Prostate gland (tissue), 2 donors: ENCODE data around the gene NPC1L1. TPM values are rescaled to one million over a fixed set of nuclear protein-coding genes. Genes with fewer than 3 reads are reported as not detected.

Source experiments
- DNase-seq: peaks from one replicate; pipeline ENCODE4 v3.0.0-alpha.2; 2019; ENCODE audit warnings: low spot score
- H3K27ac ChIP-seq, 2 donors: fragments of 200-600 bp; sonication (generic); 2 replicates each; pipeline ENCODE4 v1.5.1; 2017 to 2019
- H3K27me3 ChIP-seq: fragments of 200-600 bp; sonication (generic); replicated peaks from 2 replicates; pipeline ENCODE4 v1.5.1; 2019; ENCODE audit not compliant: insufficient read depth
- H3K36me3 ChIP-seq, 2 donors: fragments of 200-600 bp; sonication (generic); 1 replicate in 1 of 2; 2 replicates in 1 of 2; pipeline versions ENCODE4 v1.5.1 to v1.8.1; 2017 to 2019
- H3K4me1 ChIP-seq: fragments of 200-600 bp; sonication (generic); replicated peaks from 2 replicates; pipeline ENCODE4 v1.5.1; 2019
- H3K4me3 ChIP-seq, 2 donors: fragments of 200-600 bp; sonication (generic); 2 replicates each; pipeline ENCODE4 v1.5.1; 2017 to 2019
- H3K9me3 ChIP-seq: fragments of 200-600 bp; sonication (generic); 2 replicates; pipeline ENCODE4 v1.5.1; 2017
- POLR2A ChIP-seq: fragments of 450-650 bp; IDR thresholded peaks from one replicate; pipeline ENCODE4 v1.6.1; 2016; ENCODE audit warnings: antibody characterized with exemption, mild to moderate bottlenecking
- POLR2AphosphoS5 ChIP-seq: sonication (generic); formaldehyde crosslinking; IDR thresholded peaks from one replicate; pipeline ENCODE4 v1.6.1; 2017; ENCODE audit warnings: antibody characterized with exemption
- whole genome bisulfite sequencing: methylation state at CpG from one replicate; pipeline ENCODE4 v1.1.5; 2018; 5-methylcytosine and 5-hydroxymethylcytosine counted together
- intact Hi-C: fragments of 100-400 bp; cut with DNase I; formaldehyde crosslinking; loops from one replicate; pipeline ENCODE4 v1.14.2; 2022
- total RNA-seq, 2 donors: library from RNA; depleted of rRNA; stranded (reverse); fragments of >200 nt; gene quantifications; one replicate each; pipeline ENCODE4 v1.1.0, GENCODE V29; 2016
- TF ChIP-seq, protein P1 (sequence below), 4 experiments: fragments of 200-600 bp in 2 of 4; fragments of 450-650 bp in 2 of 4; sonication (generic) in 2 of 4; IDR thresholded peaks; 1 replicate in 3 of 4; 2 replicates in 1 of 4; pipeline ENCODE4 v1.5.1; 2016 to 2019; ENCODE audit warnings: antibody characterized with exemption in 4 of 4, mild to moderate bottlenecking in 2 of 4, moderate library complexity in 2 of 4

Gene NPC1L1
- total RNA-seq, 2 donors from 2014 or later = 0.11 to 0.23 TPM

DNA sequence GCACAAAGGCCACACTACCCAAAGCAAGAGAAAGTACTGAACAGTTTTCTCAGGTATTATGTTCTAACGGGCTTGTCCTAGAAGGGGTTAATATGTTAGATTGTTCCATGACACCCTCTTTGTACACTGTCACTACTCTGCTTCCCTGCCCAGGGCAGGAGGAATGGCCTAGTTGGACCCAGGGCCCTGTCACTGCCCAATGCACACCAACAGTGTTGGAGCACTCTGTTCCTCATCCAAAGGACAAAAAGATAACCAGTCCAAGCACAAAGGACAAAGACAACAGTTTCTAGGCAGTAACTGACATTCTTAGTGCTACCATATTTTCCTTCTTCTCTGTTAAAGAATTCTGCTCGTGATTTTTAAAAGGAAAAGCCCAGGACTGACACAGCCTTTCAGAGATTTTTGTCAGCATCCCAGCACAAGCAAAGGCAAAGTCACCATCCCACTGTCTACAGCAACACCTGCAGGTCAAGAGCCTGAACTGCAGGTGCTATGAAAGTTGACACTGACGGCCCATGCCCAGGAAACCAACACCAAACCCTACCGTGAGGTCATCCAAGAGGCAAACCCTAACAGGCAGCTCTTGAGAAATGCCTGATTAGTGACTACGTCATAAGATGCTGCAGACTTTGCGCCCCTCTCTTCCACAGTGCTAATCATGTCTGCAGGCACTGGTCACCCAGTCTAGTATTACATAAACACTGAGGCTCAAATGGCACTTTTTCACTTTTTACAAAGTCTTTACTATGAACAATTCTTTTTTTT is 63.9 kb downstream of the NPC1L1 start:
- Histone ChIP-seq H3K4me3 (no peak overlapping the region), H3K27me3 (no peaks in the 10 kb centered on the region), H3K27ac (no peak overlapping the region), H3K36me3 (no peaks in the 10 kb centered on the region), H3K4me1 (no peaks in the 10 kb centered on the region), H3K9me3 (no peaks in the 10 kb centered on the region)
- intact Hi-C loops = loop anchor here (2.0 to 5.0 kb wide), 2 partner anchors 90 to 236 kb away; no protein-coding TSS in a partner anchor
- TF ChIP-seq POLR2AphosphoS5 (peak; percentile 17), POLR2A (no peak)
- TF ChIP-seq, protein P1, sequence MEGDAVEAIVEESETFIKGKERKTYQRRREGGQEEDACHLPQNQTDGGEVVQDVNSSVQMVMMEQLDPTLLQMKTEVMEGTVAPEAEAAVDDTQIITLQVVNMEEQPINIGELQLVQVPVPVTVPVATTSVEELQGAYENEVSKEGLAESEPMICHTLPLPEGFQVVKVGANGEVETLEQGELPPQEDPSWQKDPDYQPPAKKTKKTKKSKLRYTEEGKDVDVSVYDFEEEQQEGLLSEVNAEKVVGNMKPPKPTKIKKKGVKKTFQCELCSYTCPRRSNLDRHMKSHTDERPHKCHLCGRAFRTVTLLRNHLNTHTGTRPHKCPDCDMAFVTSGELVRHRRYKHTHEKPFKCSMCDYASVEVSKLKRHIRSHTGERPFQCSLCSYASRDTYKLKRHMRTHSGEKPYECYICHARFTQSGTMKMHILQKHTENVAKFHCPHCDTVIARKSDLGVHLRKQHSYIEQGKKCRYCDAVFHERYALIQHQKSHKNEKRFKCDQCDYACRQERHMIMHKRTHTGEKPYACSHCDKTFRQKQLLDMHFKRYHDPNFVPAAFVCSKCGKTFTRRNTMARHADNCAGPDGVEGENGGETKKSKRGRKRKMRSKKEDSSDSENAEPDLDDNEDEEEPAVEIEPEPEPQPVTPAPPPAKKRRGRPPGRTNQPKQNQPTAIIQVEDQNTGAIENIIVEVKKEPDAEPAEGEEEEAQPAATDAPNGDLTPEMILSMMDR (IDR thresholded peaks at IDR 0.05) = peak; percentile 65 to 89 (median 76)
- WGBS = 30% methylated on average over 6 of the region's 6 CpGs
- peak; percentile 27 for DNase-seq

DNA sequence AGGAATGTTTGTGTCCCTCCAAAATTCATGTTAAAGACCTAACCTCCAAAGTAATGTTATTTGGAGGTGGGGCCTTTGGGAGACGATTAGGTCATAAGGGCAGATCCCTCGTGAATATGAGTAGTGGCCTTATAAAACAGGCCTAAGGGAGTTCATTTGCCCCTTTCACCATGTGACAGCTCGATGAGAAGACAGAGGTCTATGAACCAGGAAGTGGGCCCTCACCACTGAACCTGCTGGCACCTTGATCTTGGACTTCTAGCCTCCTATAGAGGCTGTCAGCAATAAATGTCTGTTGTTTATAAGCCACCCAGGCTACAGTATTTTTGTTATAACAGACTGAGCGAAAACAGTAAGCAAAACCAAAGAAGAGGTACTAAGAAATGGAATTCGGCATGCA is 64.8 kb downstream of the NPC1L1 start:
- no peaks in the 10 kb centered on the region for H3K27me3 ChIP-seq
- TF ChIP-seq, protein P1 (IDR thresholded peaks at IDR 0.05) = no peak
- no peak for TF ChIP-seq POLR2AphosphoS5
- no peak for TF ChIP-seq POLR2A
- no peak overlapping the region for H3K4me3 ChIP-seq
- H3K27ac ChIP-seq = no peak overlapping the region
- H3K9me3 ChIP-seq = no peaks in the 10 kb centered on the region
- no peak for DNase-seq
- 79% methylated on average over 5 of the region's 5 CpGs for WGBS
- H3K4me1 ChIP-seq = no peaks in the 10 kb centered on the region
- no peaks in the 10 kb centered on the region for H3K36me3 ChIP-seq
- intact Hi-C loops = loop anchor here (2.0 to 5.0 kb wide), 2 partner anchors 91 to 236 kb away; no protein-coding TSS in a partner anchor

GRCh38 chr7:44473295-44473694 is 67.8 kb downstream of the NPC1L1 start:
- intact Hi-C loops = no loop called here
- Histone ChIP-seq H3K9me3 (no peaks in the 10 kb centered on the region), H3K36me3 (no peaks in the 10 kb centered on the region), H3K4me1 (no peaks in the 10 kb centered on the region), H3K27me3 (no peaks in the 10 kb centered on the region), H3K27ac (no peak overlapping the region), H3K4me3 (no peak overlapping the region)
- 73% methylated on average over 3 of the region's 3 CpGs for WGBS
- TF ChIP-seq POLR2A (no peak), POLR2AphosphoS5 (no peak)
- TF ChIP-seq, protein P1 (IDR thresholded peaks at IDR 0.05) = no peak
- DNase-seq = no peak

- intact Hi-C loops = no loop called here
- no peaks in the 10 kb centered on the region for H3K27me3 ChIP-seq
Observed at GRCh38 chr7:44472843-44473242, 68.3 kb downstream of the NPC1L1 start.

DNA sequence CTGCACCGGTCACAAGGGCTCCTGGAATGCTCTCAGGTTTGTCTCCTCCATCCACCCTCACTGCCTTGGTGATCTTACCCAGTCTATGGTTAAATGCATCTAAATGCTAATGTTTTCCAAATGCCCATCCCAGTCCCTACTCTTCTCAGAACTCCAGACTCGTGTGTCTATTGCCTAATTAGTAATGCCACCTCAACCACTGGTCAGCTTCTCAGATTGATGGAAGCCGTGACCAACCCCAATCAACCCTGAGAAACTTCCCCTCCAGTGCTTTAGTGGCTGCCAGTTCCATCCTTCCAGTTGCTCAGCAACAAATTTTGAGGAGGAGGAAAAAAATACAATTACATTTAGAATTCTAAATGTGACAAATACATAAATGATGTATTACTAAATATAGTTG is 69.3 kb downstream of the NPC1L1 start:
- Histone ChIP-seq H3K4me1 (no peaks in the 10 kb centered on the region), H3K27me3 (no peaks in the 10 kb centered on the region), H3K36me3 (no peaks in the 10 kb centered on the region), H3K4me3 (no peak overlapping the region), H3K27ac (no peak overlapping the region), H3K9me3 (no peaks in the 10 kb centered on the region)
- TF ChIP-seq, protein P1 (IDR thresholded peaks at IDR 0.05) = no peak
- TF ChIP-seq POLR2AphosphoS5 (no peak), POLR2A (no peak)
- intact Hi-C loops = no loop called here
- 86% methylated on average over 3 of the region's 3 CpGs for WGBS
- no peak for DNase-seq

More at GRCh38 chr7:44472843-44473242, 68.3 kb downstream of the NPC1L1 start:
- DNase-seq = no peak
- WGBS = 51% methylated on average over 3 of the region's 3 CpGs
- Histone ChIP-seq H3K27ac (no peak overlapping the region), H3K36me3 (no peaks in the 10 kb centered on the region), H3K4me1 (no peaks in the 10 kb centered on the region), H3K4me3 (no peak overlapping the region), H3K9me3 (no peaks in the 10 kb centered on the region)
- no peak for TF ChIP-seq POLR2A
